ENCODE measurements around the gene FBXO10.
"Not testable (repeated sequence)": the region's sequence is repeated elsewhere in the genome, so short reads cannot be mapped to it uniquely, and the experiment has no call there.

DNA sequence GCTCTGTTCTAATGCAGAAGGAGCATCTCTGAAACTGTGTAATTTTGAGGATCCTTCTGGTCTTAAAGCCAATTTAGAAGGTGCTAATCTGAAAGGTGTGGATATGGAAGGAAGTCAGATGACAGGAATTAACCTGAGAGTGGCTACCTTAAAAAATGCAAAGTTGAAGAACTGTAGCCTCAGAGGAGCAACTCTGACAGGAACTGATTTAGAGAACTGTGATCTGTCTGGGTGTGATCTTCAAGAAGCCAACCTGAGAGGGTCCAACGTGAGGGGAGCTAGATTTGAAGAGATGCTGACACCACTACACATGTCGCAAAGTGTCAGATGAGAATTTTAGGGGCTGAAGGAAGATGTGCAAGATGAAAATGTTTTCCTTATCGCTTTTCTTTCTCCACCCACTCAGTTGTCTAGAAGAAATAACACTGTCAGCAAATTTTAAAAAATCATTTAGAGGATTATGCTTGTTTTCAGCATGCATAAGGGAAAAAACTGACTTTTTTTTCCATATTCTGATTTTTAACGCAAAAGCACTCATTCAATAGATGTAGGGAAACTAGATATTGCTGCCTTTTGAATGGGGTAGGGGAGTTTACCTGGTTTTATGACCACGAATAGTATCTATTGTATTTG lies 98.1 kb downstream of the FBXO10 start:
- TF ChIP-seq CTCF, POLR2A (IDR thresholded peaks at IDR 0.05): not testable (repeated sequence)
